GM19438 (cell line): ENCODE data around the gene SLC11A1.

ENCODE experiments used
- ATAC-seq: cut with Tn5 transposase; IDR thresholded peaks from one replicate; pipeline ENCODE4 v1.9.1; 2021; ENCODE audit warnings: low read depth; ENCODE audit not compliant: unreplicated experiment

SLC11A1 gene

GRCh38 chr2:218366621-218367414 lies 15.3 kb upstream of the SLC11A1 start:
- ATAC-seq: no peak

GRCh38 chr2:218367415-218368149 lies 14.5 kb upstream of the SLC11A1 start:
- peak; percentile 97 for ATAC-seq

DNA sequence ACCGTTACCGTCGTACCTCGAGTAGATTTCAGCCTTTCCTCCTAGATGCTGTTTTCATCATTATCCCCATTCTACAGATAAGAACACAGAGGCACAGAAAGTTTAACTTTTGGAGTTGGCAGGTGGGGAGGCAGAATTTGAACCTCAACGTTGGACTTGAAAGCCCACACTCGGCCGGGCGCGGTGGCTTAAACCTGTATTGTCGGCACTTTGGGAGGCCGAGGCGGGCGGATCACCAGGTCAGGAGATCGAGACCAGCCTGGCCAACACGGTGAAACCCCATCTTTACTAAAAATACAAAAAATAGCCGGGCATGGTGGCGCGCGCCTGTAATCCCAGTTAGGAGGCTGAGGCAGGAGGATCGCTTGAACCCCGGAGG lies 13.9 kb upstream of the SLC11A1 start:
- no peak for ATAC-seq

DNA sequence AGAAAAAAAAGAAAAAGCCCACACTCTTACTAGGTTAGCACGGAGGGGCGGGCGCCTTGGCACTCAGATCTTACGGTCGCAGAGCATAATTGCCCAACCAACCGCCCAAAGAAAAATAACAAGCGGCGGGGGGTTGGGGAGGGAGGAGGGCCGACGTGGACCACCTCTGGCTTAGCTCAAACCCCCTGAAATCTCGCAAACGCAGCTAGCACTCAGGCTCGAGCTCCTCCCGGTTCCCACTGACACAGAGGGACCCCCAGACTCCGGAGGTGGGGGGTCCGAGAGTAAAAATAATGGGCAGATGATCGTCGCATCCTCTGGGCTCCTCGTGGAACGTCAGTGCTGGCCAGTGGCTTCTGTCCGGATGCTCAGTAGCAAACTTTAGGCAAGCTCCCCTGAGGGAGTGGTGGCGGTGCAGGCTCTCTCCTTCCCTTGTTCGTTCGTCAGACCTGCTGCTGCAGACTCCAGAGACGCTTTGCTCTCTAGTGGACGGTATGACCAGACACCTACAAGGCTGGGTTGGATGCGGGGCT lies 13.4 kb upstream of the SLC11A1 start:
- no peak for ATAC-seq

GRCh38 chr2:218369330-218369729 lies 12.7 kb upstream of the SLC11A1 start:
- ATAC-seq: no peak

GRCh38 chr2:218370410-218371063 lies 11.5 kb upstream of the SLC11A1 start:
- no peak for ATAC-seq

- ATAC-seq: no peak
Observed at GRCh38 chr2:218371983-218372350, 10.1 kb upstream of the SLC11A1 start.

DNA sequence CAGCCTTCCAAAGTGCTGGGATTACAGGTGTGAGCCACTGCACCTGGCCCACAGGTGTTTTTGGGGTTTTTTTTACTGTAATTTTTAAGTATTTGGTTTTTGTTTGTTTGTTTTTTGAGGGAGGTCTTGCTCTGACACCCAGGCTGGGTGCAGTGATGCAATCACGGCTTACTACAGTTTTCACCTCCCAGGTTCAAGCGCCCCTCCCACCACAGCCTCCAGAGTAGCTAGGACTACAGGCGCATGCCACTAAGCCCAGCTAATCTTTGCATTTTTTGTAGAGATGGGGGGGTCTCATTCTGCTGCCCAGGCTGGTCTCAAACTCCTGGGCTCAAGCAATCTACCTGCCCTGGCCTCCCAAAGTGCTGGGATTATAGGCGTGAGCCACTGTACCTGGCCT lies 7.3 kb upstream of the SLC11A1 start:
- ATAC-seq: no peak

- no peak for ATAC-seq
Observed at GRCh38 chr2:218375212-218375611, 6.9 kb upstream of the SLC11A1 start.

- no peak for ATAC-seq
Observed at GRCh38 chr2:218378053-218378452, 4.0 kb upstream of the SLC11A1 start.

DNA sequence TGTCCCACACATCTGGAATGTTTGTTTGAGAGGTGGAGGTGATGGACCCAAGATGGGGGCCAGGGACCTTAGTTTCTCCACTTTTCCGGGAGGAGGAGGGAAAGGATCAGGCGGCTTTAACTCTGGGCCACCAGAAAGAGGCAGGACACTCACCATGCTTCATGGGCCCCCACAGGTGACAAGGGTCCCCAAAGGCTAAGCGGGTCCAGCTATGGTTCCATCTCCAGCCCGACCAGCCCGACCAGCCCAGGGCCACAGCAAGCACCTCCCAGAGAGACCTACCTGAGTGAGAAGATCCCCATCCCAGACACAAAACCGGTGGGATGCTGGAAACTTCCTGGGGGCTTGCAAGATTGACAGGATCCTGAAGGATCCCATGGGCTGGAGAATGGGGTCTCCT lies 712 bp downstream of the SLC11A1 start:
- ATAC-seq: no peak

DNA sequence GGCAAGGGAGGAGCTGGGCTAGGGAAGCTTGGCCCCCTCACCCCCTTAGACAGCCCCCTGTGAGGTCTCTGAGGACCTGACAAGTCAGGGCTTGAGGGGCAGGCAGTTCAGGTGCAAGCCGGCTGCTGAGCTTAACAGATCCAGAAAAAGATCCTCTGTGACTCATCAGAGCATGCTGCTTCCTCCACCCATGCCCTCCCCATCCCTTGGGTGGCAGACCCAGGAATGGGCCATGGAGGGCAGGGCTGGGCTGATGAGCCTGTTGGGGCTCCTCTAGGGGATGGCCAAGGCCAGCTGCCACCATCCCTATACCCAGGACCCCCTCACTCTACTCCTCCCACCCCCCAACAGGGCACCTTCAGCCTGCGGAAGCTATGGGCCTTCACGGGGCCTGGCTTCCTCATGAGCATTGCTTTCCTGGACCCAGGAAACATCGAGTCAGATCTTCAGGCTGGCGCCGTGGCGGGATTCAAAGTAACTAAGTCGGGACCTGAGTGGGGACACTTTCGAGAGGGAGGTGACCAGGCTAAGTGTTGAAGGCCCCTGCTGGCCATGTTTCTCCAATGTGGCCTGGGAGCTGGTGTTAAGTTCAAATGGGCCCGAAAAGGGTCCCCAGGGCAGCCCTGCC lies 1.9 kb downstream of the SLC11A1 start:
- no peak for ATAC-seq

GRCh38 chr2:218384975-218385374 lies 2.9 kb downstream of the SLC11A1 start:
- ATAC-seq: no peak

GRCh38 chr2:218386505-218387368 lies 4.7 kb downstream of the SLC11A1 start:
- peak; percentile 9 for ATAC-seq

- peak; percentile 60 for ATAC-seq
Observed at GRCh38 chr2:218387369-218388194, 5.5 kb downstream of the SLC11A1 start.

DNA sequence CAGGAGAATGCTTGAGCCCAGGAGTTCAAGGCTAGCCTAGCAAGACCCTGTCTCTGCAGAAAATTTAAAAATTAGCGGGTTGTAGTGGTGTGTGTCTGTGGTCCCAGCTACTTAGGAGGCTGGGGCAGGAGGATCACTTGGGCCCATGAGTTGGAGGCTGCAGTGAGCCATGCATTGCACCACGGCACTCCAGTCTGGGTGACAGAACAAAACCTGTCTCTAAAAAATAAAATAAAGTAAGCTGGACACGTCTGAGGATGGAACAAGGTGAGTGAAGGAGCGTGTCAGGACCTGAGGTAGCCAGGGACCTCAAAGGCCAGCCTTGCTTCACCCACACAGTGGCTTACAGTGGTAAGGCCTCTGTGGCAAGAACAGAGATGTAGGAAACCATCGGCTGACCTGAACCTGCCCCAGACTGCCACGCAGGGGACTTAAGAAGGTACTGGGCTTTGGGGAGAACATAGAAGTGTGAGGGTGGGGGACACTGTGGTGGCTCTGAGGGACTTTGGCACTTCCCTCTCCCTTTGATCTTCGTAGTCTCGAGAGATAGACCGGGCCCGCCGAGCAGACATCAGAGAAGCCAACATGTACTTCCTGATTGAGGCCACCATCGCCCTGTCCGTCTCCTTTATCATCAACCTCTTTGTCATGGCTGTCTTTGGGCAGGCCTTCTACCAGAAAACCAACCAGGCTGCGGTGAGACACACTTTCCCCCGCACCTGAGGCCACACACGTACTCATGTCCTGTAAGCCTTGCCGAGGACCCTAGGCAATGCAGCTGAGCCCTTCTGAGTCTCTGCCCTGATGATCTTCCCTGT lies 7.5 kb downstream of the SLC11A1 start:
- ATAC-seq: no peak

- ATAC-seq: no peak
Observed at GRCh38 chr2:218391202-218391601, 9.1 kb downstream of the SLC11A1 start.

DNA sequence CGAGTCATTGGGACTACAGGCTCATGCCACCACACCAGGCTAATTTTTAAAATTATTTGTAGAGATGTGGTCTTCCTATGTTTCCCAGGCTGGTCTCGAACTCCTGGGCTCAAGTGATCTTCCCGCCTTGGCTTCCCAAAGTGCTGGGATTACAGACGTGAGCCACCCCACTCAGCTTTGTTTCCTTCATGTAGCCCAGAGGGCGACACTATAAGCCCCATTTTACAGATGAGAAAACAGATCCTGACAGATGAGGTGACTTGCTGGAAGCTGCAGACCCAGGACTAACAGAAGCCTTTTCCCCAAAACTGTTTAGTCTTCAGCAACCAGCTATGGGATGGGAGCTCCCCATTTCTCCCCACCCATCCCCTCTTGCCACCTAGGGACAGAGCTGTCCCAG lies 10.4 kb downstream of the SLC11A1 start:
- no peak for ATAC-seq
